GM21737 (cell line): ENCODE data around the gene TMEM81.

ENCODE experiments used
- ATAC-seq: cut with Tn5 transposase; IDR thresholded peaks from one replicate; pipeline ENCODE4 v1.9.1; 2021; ENCODE audit warnings: mild to moderate bottlenecking, moderate library complexity; ENCODE audit not compliant: unreplicated experiment

Gene TMEM81

GRCh38 chr1:205077158-205077933 lies 6.9 kb downstream of the TMEM81 start:
- ATAC-seq = no peak

GRCh38 chr1:205076245-205076761 lies 8.0 kb downstream of the TMEM81 start:
- no peak for ATAC-seq

GRCh38 chr1:205075642-205076155 lies 8.6 kb downstream of the TMEM81 start:
- ATAC-seq = no peak

GRCh38 chr1:205074513-205074912 lies 9.7 kb downstream of the TMEM81 start:
- no peak for ATAC-seq

- ATAC-seq = no peak
These were observed 10.2 kb downstream of the TMEM81 start for GRCh38 chr1:205074084-205074483.

- ATAC-seq = no peak
These were observed 10.7 kb downstream of the TMEM81 start for GRCh38 chr1:205073511-205073910.

- no peak for ATAC-seq
These were observed 11.4 kb downstream of the TMEM81 start for GRCh38 chr1:205072881-205073280.

- ATAC-seq = no peak
These were observed 12.0 kb downstream of the TMEM81 start for GRCh38 chr1:205072286-205072685.

- no peak for ATAC-seq
These were observed 12.5 kb downstream of the TMEM81 start for GRCh38 chr1:205071801-205072200.

- ATAC-seq = no peak
These were observed 13.2 kb downstream of the TMEM81 start for GRCh38 chr1:205071028-205071409.

GRCh38 chr1:205069371-205070125 lies 14.7 kb downstream of the TMEM81 start:
- no peak for ATAC-seq

- ATAC-seq = no peak
These were observed 15.7 kb downstream of the TMEM81 start for GRCh38 chr1:205068457-205069040.

- no peak for ATAC-seq
These were observed 16.3 kb downstream of the TMEM81 start for GRCh38 chr1:205068001-205068400.

GRCh38 chr1:205067031-205067430 lies 17.2 kb downstream of the TMEM81 start:
- no peak for ATAC-seq

- no peak for ATAC-seq
These were observed 18.0 kb downstream of the TMEM81 start for GRCh38 chr1:205066141-205066818.

- ATAC-seq = no peak
These were observed 18.6 kb downstream of the TMEM81 start for GRCh38 chr1:205065666-205066065.

GRCh38 chr1:205064741-205065316 lies 19.4 kb downstream of the TMEM81 start:
- ATAC-seq = no peak

- ATAC-seq = no peak
These were observed 20.0 kb downstream of the TMEM81 start for GRCh38 chr1:205064301-205064700.

- ATAC-seq = no peak
These were observed 21.4 kb downstream of the TMEM81 start for GRCh38 chr1:205062895-205063294.

- ATAC-seq = no peak
These were observed 21.9 kb downstream of the TMEM81 start for GRCh38 chr1:205062319-205062718.

- ATAC-seq = no peak
These were observed 22.6 kb downstream of the TMEM81 start for GRCh38 chr1:205061665-205062069.
